Trophoblast cell (in vitro differentiated cells and primary cell): Measurements from ENCODE around the gene TXNL4B.
A peak's percentile ranks its signal among the peaks of the same experiment; 100 is the strongest.

ENCODE experiments used
- DNase-seq, 2 donors: peaks; one replicate each; pipeline ENCODE4 v3.0.0-alpha.2; 2016
- H2AFZ ChIP-seq: 2 replicates; pipeline ENCODE4 v1.6.1; 2013; ENCODE audit warnings: low read length, moderate library complexity, mild to moderate bottlenecking; ENCODE audit not compliant: insufficient read depth, poor library complexity
- H2AK5ac ChIP-seq: 2 replicates; pipeline ENCODE4 v1.6.1; 2013; ENCODE audit warnings: mild to moderate bottlenecking, low read length
- H2BK120ac ChIP-seq: 2 replicates; pipeline ENCODE4 v1.6.1; 2013; ENCODE audit warnings: low read length, mild to moderate bottlenecking, moderate library complexity; ENCODE audit not compliant: insufficient read depth, poor library complexity
- H2BK12ac ChIP-seq: 2 replicates; pipeline ENCODE4 v1.6.1; 2013; ENCODE audit warnings: mild to moderate bottlenecking, low read length, moderate library complexity
- H2BK5ac ChIP-seq: 2 replicates; pipeline ENCODE4 v1.6.1; 2013; ENCODE audit warnings: low read length, low read depth, moderate library complexity, mild to moderate bottlenecking; ENCODE audit not compliant: poor library complexity
- H3K14ac ChIP-seq: 2 replicates; pipeline ENCODE4 v1.6.1; 2013; ENCODE audit warnings: mild to moderate bottlenecking, low read length
- H3K18ac ChIP-seq: 2 replicates; pipeline ENCODE4 v1.6.1; 2013; ENCODE audit warnings: mild to moderate bottlenecking, low read length
- H3K23ac ChIP-seq: 2 replicates; pipeline ENCODE4 v1.6.1; 2013; ENCODE audit warnings: low read length
- H3K27ac ChIP-seq: 2 replicates; pipeline ENCODE4 v1.5.1; 2013; ENCODE audit warnings: low read depth, mild to moderate bottlenecking, inconsistent platforms, low read length, moderate library complexity
- H3K27me3 ChIP-seq: 2 replicates; pipeline ENCODE4 v1.6.1; 2013; ENCODE audit warnings: inconsistent platforms, mild to moderate bottlenecking, low read length, moderate library complexity; ENCODE audit not compliant: insufficient read depth
- H3K36me3 ChIP-seq, 2 experiments: 1 replicate in 1 of 2; 2 replicates in 1 of 2; pipeline ENCODE4 v1.6.1; 2013; ENCODE audit warnings: low read length in 2 of 2, mild to moderate bottlenecking in 2 of 2, moderate library complexity in 1 of 2; ENCODE audit not compliant: insufficient read depth in 2 of 2, control insufficient read depth in 1 of 2
- H3K4ac ChIP-seq: 2 replicates; pipeline ENCODE4 v1.6.1; 2013; ENCODE audit warnings: low read depth, mild to moderate bottlenecking, low read length, moderate library complexity
- H3K4me1 ChIP-seq, 2 experiments: 1 replicate in 1 of 2; 2 replicates in 1 of 2; pipeline ENCODE4 v1.6.1; 2013; ENCODE audit warnings: low read length in 2 of 2, mild to moderate bottlenecking in 2 of 2, moderate library complexity in 1 of 2; ENCODE audit not compliant: insufficient read depth in 2 of 2, control insufficient read depth in 1 of 2
- H3K4me2 ChIP-seq: 2 replicates; pipeline ENCODE4 v1.6.1; 2013; ENCODE audit warnings: inconsistent platforms, mild to moderate bottlenecking, low read length, moderate library complexity
- H3K4me3 ChIP-seq: 2 replicates; pipeline ENCODE4 v1.5.1; 2013; ENCODE audit warnings: mild to moderate bottlenecking, low read depth, low read length, inconsistent platforms
- H3K79me1 ChIP-seq: one replicate; pipeline ENCODE4 v1.6.1; 2013; ENCODE audit warnings: low read length
- H3K79me2 ChIP-seq: 2 replicates; pipeline ENCODE4 v1.6.1; 2013; ENCODE audit warnings: low read length, mild to moderate bottlenecking; ENCODE audit not compliant: control insufficient read depth, insufficient read depth, poor library complexity
- H3K9ac ChIP-seq: 2 replicates; pipeline ENCODE4 v1.6.1; 2013; ENCODE audit warnings: mild to moderate bottlenecking, low read length
- H3K9me3 ChIP-seq: 2 replicates; pipeline ENCODE4 v1.6.1; 2013; ENCODE audit warnings: low read depth, mild to moderate bottlenecking, control low read depth, inconsistent platforms, low read length; ENCODE audit not compliant: insufficient read depth
- H4K12ac ChIP-seq: 2 replicates; pipeline ENCODE4 v1.6.1; 2013; ENCODE audit warnings: low read depth, mild to moderate bottlenecking, low read length, moderate library complexity
- H4K8ac ChIP-seq: 2 replicates; pipeline ENCODE4 v1.6.1; 2013; ENCODE audit warnings: low read depth, mild to moderate bottlenecking, low read length, moderate library complexity
- H4K91ac ChIP-seq: one replicate; pipeline ENCODE4 v1.6.1; 2013; ENCODE audit warnings: low read depth, mild to moderate bottlenecking, low read length, moderate library complexity
- WGBS: extraction: QIAGEN DNeasy Blood & Tissue Kit; methylation state at CpG from one replicate; pipeline ENCODE4 v1.1.7; 2013; ENCODE audit warnings: missing lambda C conversion rate; ENCODE audit not compliant: insufficient read length, insufficient coverage; ENCODE audit errors: extremely low coverage; 5-methylcytosine and 5-hydroxymethylcytosine counted together

The TXNL4B gene

DNA sequence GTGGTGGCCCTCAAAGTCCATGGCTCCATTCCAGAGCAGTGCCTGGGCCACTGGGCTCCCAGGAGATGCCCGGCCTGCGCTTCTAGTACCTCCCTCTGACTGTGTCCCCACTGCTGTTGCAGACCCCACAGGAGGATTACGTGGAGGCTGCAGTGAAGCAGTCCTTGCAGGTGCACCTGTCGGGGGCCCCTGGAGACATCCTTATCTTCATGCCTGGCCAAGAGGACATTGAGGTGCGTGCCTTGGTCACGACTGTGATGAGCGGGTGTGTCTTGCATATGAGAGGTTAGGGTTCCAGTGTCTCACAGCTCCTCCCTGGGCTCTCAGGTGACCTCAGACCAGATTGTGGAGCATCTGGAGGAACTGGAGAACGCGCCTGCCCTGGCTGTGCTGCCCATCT lies 11.5 kb upstream of the TXNL4B start:
- no peak for DNase-seq
- Histone ChIP-seq H3K9me3 (peaks cover 3% of the 10 kb centered on the region), H2BK5ac (no peak overlapping the region), H3K4me2 (no peak overlapping the region), H2BK120ac (no peak overlapping the region), H3K4me1 (no peaks in the 10 kb centered on the region), H4K8ac (no peak overlapping the region), H3K79me1 (no peaks in the 10 kb centered on the region), H3K79me2 (no peaks in the 10 kb centered on the region), H2AFZ (no peak overlapping the region), H4K91ac (no peak overlapping the region), H3K23ac (no peak overlapping the region), H2AK5ac (no peak overlapping the region), H3K27me3 (no peaks in the 10 kb centered on the region), H3K14ac (no peak overlapping the region), H4K12ac (no peak overlapping the region), H3K36me3 (peaks cover 78 to 95% of the 10 kb centered on the region in 2 experiments), H3K4ac (no peak overlapping the region), H2BK12ac (no peak overlapping the region), H3K4me3 (no peak overlapping the region), H3K27ac (no peak overlapping the region), H3K18ac (no peak overlapping the region), H3K9ac (no peak overlapping the region)
- no CpG with 5 or more reads among the region's 9 CpGs for WGBS

DNA sequence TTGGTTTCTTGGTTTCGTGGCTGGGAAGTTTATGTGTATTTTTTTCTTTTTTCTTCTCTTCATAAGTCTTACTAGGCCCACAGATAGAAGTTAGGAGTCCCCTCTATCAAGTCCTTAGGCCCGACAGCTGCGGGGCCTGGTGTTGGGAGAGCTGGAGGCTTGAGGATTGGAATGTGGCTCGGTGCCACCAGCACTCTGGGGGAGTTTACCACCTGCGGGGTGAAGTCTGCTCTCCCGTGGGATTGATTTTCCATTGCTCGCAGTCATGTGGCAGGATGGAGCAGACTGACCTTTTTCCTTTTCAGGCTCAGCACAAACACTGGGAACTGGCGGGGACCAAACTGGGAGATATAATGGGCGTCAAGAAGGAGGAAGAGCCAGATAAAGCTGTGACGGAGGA lies 7.8 kb upstream of the TXNL4B start:
- Histone ChIP-seq H3K36me3 (peaks cover 78 to 90% of the 10 kb centered on the region in 2 experiments), H2AFZ (no peak overlapping the region), H3K9ac (no peak overlapping the region), H3K4me1 (no peaks in the 10 kb centered on the region), H3K27ac (no peak overlapping the region), H2BK120ac (no peak overlapping the region), H3K23ac (no peak overlapping the region), H3K18ac (no peak overlapping the region), H3K4ac (no peak overlapping the region), H2AK5ac (no peak overlapping the region), H3K79me2 (no peaks in the 10 kb centered on the region), H3K4me3 (no peak overlapping the region), H4K12ac (no peak overlapping the region), H4K91ac (no peak overlapping the region), H3K27me3 (no peaks in the 10 kb centered on the region), H3K79me1 (no peaks in the 10 kb centered on the region), H3K4me2 (no peak overlapping the region), H3K14ac (no peak overlapping the region), H2BK5ac (no peak overlapping the region), H2BK12ac (no peak overlapping the region), H3K9me3 (no peaks in the 10 kb centered on the region), H4K8ac (no peak overlapping the region)
- no peak for DNase-seq
- no CpG with 5 or more reads among the region's 10 CpGs for WGBS

DNA sequence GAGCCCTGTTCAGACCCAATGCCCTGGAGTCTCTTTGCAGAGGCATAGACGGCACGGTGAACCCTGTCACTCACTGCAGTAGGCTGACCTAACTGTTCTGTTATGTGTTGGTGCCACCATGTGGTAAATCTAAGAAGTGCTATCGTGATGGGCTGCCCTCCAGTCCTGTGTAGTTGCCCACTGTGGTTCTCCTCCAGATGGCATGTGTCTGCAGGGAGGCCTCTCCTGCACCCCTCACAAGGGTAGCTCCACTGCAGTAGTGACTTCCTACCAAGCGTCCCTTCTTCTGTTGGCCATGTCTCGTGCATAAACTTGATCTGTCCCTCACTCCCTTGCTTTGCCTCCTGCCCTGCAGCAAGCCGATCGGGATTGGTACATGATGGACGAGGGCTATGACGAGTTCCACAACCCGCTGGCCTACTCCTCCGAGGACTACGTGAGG lies 6.0 kb upstream of the TXNL4B start:
- DNase-seq: peak; percentile 28 to 74
- H4K91ac ChIP-seq: no peak overlapping the region
- peaks cover 63 to 75% of the 10 kb centered on the region in 2 experiments for H3K36me3 ChIP-seq
- H3K14ac ChIP-seq: no peak overlapping the region
- H4K8ac ChIP-seq: no peak overlapping the region
- H3K18ac ChIP-seq: no peak overlapping the region
- no peaks in the 10 kb centered on the region for H3K9me3 ChIP-seq
- no peak overlapping the region for H3K9ac ChIP-seq
- no peak overlapping the region for H3K4ac ChIP-seq
- no peak overlapping the region for H2BK12ac ChIP-seq
- no peak overlapping the region for H3K23ac ChIP-seq
- no peaks in the 10 kb centered on the region for H3K27me3 ChIP-seq
- H2BK120ac ChIP-seq: no peak overlapping the region
- H3K79me1 ChIP-seq: no peaks in the 10 kb centered on the region
- H3K4me2 ChIP-seq: no peak overlapping the region
- no peak overlapping the region for H4K12ac ChIP-seq
- H3K4me1 ChIP-seq: no peaks in the 10 kb centered on the region
- H2AK5ac ChIP-seq: no peak overlapping the region
- WGBS: no CpG with 5 or more reads among the region's 12 CpGs
- no peaks in the 10 kb centered on the region for H3K79me2 ChIP-seq
- H2AFZ ChIP-seq: no peak overlapping the region
- no peak overlapping the region for H2BK5ac ChIP-seq
- no peak overlapping the region for H3K27ac ChIP-seq
- H3K4me3 ChIP-seq: no peak overlapping the region

DNA sequence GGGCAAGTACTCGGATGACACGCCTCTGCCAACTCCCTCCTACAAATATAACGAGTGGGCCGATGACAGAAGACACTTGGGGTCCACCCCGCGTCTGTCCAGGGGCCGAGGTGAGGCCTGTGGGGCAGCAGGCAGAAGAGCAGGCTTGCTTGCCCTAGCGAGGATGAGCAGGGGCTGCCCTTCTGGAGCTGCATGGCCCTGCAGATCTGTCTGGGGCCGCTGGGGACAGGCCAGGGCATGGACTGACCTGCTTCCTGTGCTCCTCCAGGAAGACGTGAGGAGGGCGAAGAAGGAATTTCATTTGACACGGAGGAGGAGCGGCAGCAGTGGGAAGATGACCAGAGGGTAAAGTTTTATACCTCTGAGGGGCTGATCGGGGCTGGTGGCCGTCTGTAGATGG lies 5.5 kb upstream of the TXNL4B start:
- no peak overlapping the region for H4K12ac ChIP-seq
- no peaks in the 10 kb centered on the region for H3K4me1 ChIP-seq
- H3K36me3 ChIP-seq: peaks cover 58 to 70% of the 10 kb centered on the region in 2 experiments
- H3K23ac ChIP-seq: no peak overlapping the region
- no peaks in the 10 kb centered on the region for H3K27me3 ChIP-seq
- no peak overlapping the region for H3K27ac ChIP-seq
- H3K4me2 ChIP-seq: no peak overlapping the region
- H3K9ac ChIP-seq: no peak overlapping the region
- H4K8ac ChIP-seq: no peak overlapping the region
- no peak overlapping the region for H4K91ac ChIP-seq
- H3K79me2 ChIP-seq: peaks cover 2% of the 10 kb centered on the region
- H3K4ac ChIP-seq: no peak overlapping the region
- H2BK120ac ChIP-seq: no peak overlapping the region
- no peak overlapping the region for H3K18ac ChIP-seq
- no peak overlapping the region for H3K4me3 ChIP-seq
- no CpG with 5 or more reads among the region's 15 CpGs for WGBS
- H3K14ac ChIP-seq: no peak overlapping the region
- H2BK12ac ChIP-seq: no peak overlapping the region
- H3K79me1 ChIP-seq: peaks cover 2% of the 10 kb centered on the region
- DNase-seq: no peak
- no peak overlapping the region for H2AK5ac ChIP-seq
- H3K9me3 ChIP-seq: no peaks in the 10 kb centered on the region
- H2AFZ ChIP-seq: no peak overlapping the region
- H2BK5ac ChIP-seq: no peak overlapping the region
